Neuronal stem cell (in vitro differentiated cells): Measurements from ENCODE around the gene TUFT1. TPM values are rescaled to one million over a fixed set of nuclear protein-coding genes. Genes with fewer than 3 reads are reported as not detected.

Experiments used
- small RNA-seq: library from polyadenylated mRNA; stranded (forward); fragments of <200 nt; extraction: miRNeasy Mini kit (QIAGEN cat#:217004); gene quantifications from one replicate; pipeline ENCODE3, GENCODE V24; 2013; ENCODE audit not compliant: insufficient read depth

Gene TUFT1

Small RNAs within 50 kb of the gene (small RNA-seq; reads per million reads assigned to genes)
- gene MIR554 (not detected), gene RF00405 (not detected), gene RNU6-1062P (3.2 reads per million)
